ENCODE measurements around the gene TP73.

TP73 gene

GRCh38 chr1:3768811-3769390 is 116.6 kb downstream of the TP73 start:
- DNase-seq (ENCODE audit: low spot score): no peak

GRCh38 chr1:3770047-3770765 is 117.9 kb downstream of the TP73 start:
- no peak for DNase-seq (ENCODE audit: low spot score)

- no peak for DNase-seq (ENCODE audit: low spot score)
These were observed 119.1 kb downstream of the TP73 start for GRCh38 chr1:3771108-3772026.

- DNase-seq (ENCODE audit: low spot score): peak; percentile 99
These were observed 119.9 kb downstream of the TP73 start for GRCh38 chr1:3772027-3772714.

GRCh38 chr1:3772715-3773571 is 120.6 kb downstream of the TP73 start, which contains the start of gene SMIM1:
SMIM1 (plus strand) TSS chr1:3772749; CDS start chr1:3775374, 2,625 bp downstream.
- DNase-seq (ENCODE audit: low spot score): no peak

GRCh38 chr1:3773572-3774275 is 121.4 kb downstream of the TP73 start:
- no peak for DNase-seq (ENCODE audit: low spot score)

- DNase-seq (ENCODE audit: low spot score): no peak
These were observed 122.1 kb downstream of the TP73 start for GRCh38 chr1:3774276-3774945.

GRCh38 chr1:3774946-3775489 is 122.7 kb downstream of the TP73 start:
- no peak for DNase-seq (ENCODE audit: low spot score)

GRCh38 chr1:3775490-3776230 is 123.3 kb downstream of the TP73 start:
- DNase-seq (ENCODE audit: low spot score): peak; percentile 84

- no peak for DNase-seq (ENCODE audit: low spot score)
These were observed 124.1 kb downstream of the TP73 start for GRCh38 chr1:3776231-3776961.

GRCh38 chr1:3777078-3777547 is 124.8 kb downstream of the TP73 start:
- no peak for DNase-seq (ENCODE audit: low spot score)

- DNase-seq (ENCODE audit: low spot score): no peak
These were observed 125.6 kb downstream of the TP73 start for GRCh38 chr1:3777647-3778589.

GRCh38 chr1:3778590-3779264 is 126.4 kb downstream of the TP73 start:
- no peak for DNase-seq (ENCODE audit: low spot score)

GRCh38 chr1:3779265-3779911 is 127.1 kb downstream of the TP73 start:
- no peak for DNase-seq (ENCODE audit: low spot score)

- no peak for DNase-seq (ENCODE audit: low spot score)
These were observed 127.6 kb downstream of the TP73 start for GRCh38 chr1:3779912-3780416.

GRCh38 chr1:3780901-3781300 is 128.6 kb downstream of the TP73 start:
- DNase-seq (ENCODE audit: low spot score): no peak
